Mesothelial cell of epicardium (in vitro differentiated cells): ENCODE measurements around the gene FOSB. TPM values are rescaled to one million over a fixed set of nuclear protein-coding genes. Genes with fewer than 3 reads are reported as not detected.

ENCODE experiments used
- DNase-seq, 2 experiments: peaks; one replicate each; pipeline ENCODE4 v3.0.0; 2021; ENCODE audit warnings: low spot score in 2 of 2; ENCODE audit not compliant: unreplicated experiment in 2 of 2
- H3K27ac Mint-ChIP-seq: 2 replicates; pipeline ENCODE4 v1.8.0; 2021; ENCODE audit warnings: mixed read lengths
- H3K27me3 Mint-ChIP-seq: 2 replicates; pipeline ENCODE4 v1.8.0; 2021; ENCODE audit warnings: low read depth, mixed read lengths
- H3K36me3 Mint-ChIP-seq: 2 replicates; pipeline ENCODE4 v1.8.0; 2021; ENCODE audit warnings: mixed read lengths
- H3K4me1 Mint-ChIP-seq: 2 replicates; pipeline ENCODE4 v1.8.0; 2021; ENCODE audit warnings: mixed read lengths
- H3K4me3 Mint-ChIP-seq: 2 replicates; pipeline ENCODE4 v1.8.0; 2021; ENCODE audit warnings: mild to moderate bottlenecking, moderate library complexity, mixed read lengths
- H3K9me3 Mint-ChIP-seq: 2 replicates; pipeline ENCODE4 v1.8.0; 2021; ENCODE audit warnings: mixed read lengths
- CTCF ChIP-seq: fragments of 200-600 bp; sonication (generic); IDR thresholded peaks from one replicate; pipeline ENCODE4 v1.5.0; 2021; ENCODE audit warnings: antibody characterized with exemption; ENCODE audit not compliant: unreplicated experiment
- total RNA-seq: library from RNA; stranded (reverse); gene quantifications from 3 replicates; pipeline ENCODE4 v1.2.1, GENCODE V29; 2021

The FOSB gene
- total RNA-seq, 1 donor from 2014 or later, result 272 TPM

GRCh38 chr19:45421947-45422498 is 45.8 kb upstream of the FOSB start:
- Mint-ChIP-seq H3K9me3 (no peaks in the 10 kb centered on the region), H3K4me1 (peaks cover 29% of the 10 kb centered on the region)

GRCh38 chr19:45423033-45423588 is 44.7 kb upstream of the FOSB start:
- no peak for TF ChIP-seq CTCF
- DNase-seq, result no peak
- peaks cover 29% of the 10 kb centered on the region for H3K4me1 Mint-ChIP-seq
- peaks cover 10% of the 10 kb centered on the region for H3K36me3 Mint-ChIP-seq
- H3K9me3 Mint-ChIP-seq, result no peaks in the 10 kb centered on the region
- peak overlapping the region; percentile 97 for H3K4me3 Mint-ChIP-seq
- H3K27ac Mint-ChIP-seq, result peak overlapping the region; percentile 98
- H3K27me3 Mint-ChIP-seq, result no peaks in the 10 kb centered on the region

More at GRCh38 chr19:45421947-45422498, 45.8 kb upstream of the FOSB start:
- TF ChIP-seq CTCF, result no peak
- Mint-ChIP-seq H3K36me3 (peaks cover 14% of the 10 kb centered on the region), H3K27me3 (no peaks in the 10 kb centered on the region), H3K27ac (peak overlapping the region; percentile 47), H3K4me3 (peak overlapping the region; percentile 41)
- DNase-seq, result no peak

- peaks cover 8% of the 10 kb centered on the region for H3K36me3 Mint-ChIP-seq
- no peaks in the 10 kb centered on the region for H3K9me3 Mint-ChIP-seq
- peak within 1 kb of the TSS; percentile 97 for H3K4me3 Mint-ChIP-seq
- DNase-seq, result peak; percentile 83 to 90
- no peaks in the 10 kb centered on the region for H3K27me3 Mint-ChIP-seq
- peak within 1 kb of the TSS; percentile 98 for H3K27ac Mint-ChIP-seq
- peaks cover 31% of the 10 kb centered on the region for H3K4me1 Mint-ChIP-seq
- no peak for TF ChIP-seq CTCF
Measured at GRCh38 chr19:45423589-45424190, 44.1 kb upstream of the FOSB start, which contains the start of gene ERCC1. ERCC1 (minus strand) TSS chr19:45423917; CDS start chr19:45423374, 543 bp downstream.

- peak in 1 of 2 experiments; percentile 47 for DNase-seq
Measured at GRCh38 chr19:45424191-45425058, 43.4 kb upstream of the FOSB start.

More at GRCh38 chr19:45424191-45425058, 43.4 kb upstream of the FOSB start:
- no peaks in the 10 kb centered on the region for H3K27me3 Mint-ChIP-seq
- peaks cover 31% of the 10 kb centered on the region for H3K4me1 Mint-ChIP-seq
- peaks cover 7% of the 10 kb centered on the region for H3K36me3 Mint-ChIP-seq
- no peak for TF ChIP-seq CTCF
- peak overlapping the region; percentile 98 for H3K27ac Mint-ChIP-seq
- H3K9me3 Mint-ChIP-seq, result no peaks in the 10 kb centered on the region
- peak overlapping the region; percentile 97 for H3K4me3 Mint-ChIP-seq
